Mammary epithelial cell (primary cell): Measurements from ENCODE around the gene OMG.

Experiments
- CTCF ChIP-seq, 2 donors: IDR thresholded peaks in 1 of 2; conservative IDR thresholded peaks in 1 of 2; 2 replicates each; pipeline ENCODE4 v1.5.1; 2011 to 2012; ENCODE audit warnings: inconsistent platforms in 2 of 2, low read length in 2 of 2, mild to moderate bottlenecking in 2 of 2, control low read depth in 1 of 2, low read depth in 1 of 2; ENCODE audit not compliant: insufficient read depth in 1 of 2; ENCODE audit errors: extremely low read depth in 1 of 2
- EZH2 ChIP-seq: IDR thresholded peaks from 2 replicates; pipeline ENCODE4 v1.6.1; 2012; ENCODE audit warnings: low read length, inconsistent platforms, borderline replicate concordance

- TF ChIP-seq CTCF (conservative IDR thresholded peaks at IDR 0.05 in 1 of 2, IDR thresholded peaks at IDR 0.05 in 1 of 2; ENCODE audit: extremely low read depth in 1 of 2, insufficient read depth in 1 of 2, low read depth in 1 of 2, low read length in 2 of 2) (no peak), EZH2 (no peak)
Measured at GRCh38 chr17:31320791-31321190, 23.8 kb upstream of the OMG start.
